Kidney (tissue), 14 donors: ENCODE data around the gene CAPRIN2. TPM values are rescaled to one million over a fixed set of nuclear protein-coding genes. Genes with fewer than 3 reads are reported as not detected.

Experiments used
- DNase-seq, 5 donors: peaks; one replicate each; pipeline ENCODE4 v3.0.0-alpha.2; 2013 to 2020
- FAIRE-seq: peaks from 2 replicates; lab custom pipeline; 2012; peaks lifted over from hg19 to GRCh38; lab: Jason Lieb, UNC
- H3K27ac ChIP-seq, 2 donors: one replicate each; pipeline ENCODE4 v1.7.0; 2013; ENCODE audit warnings: low read depth in 2 of 2, low read length in 2 of 2, inconsistent platforms in 1 of 2
- H3K27me3 ChIP-seq: one replicate; pipeline ENCODE4 v1.7.1; 2013; ENCODE audit warnings: low read length, inconsistent platforms; ENCODE audit not compliant: control insufficient read depth, insufficient read depth
- H3K36me3 ChIP-seq, 3 donors: one replicate each; pipeline versions ENCODE4 v1.7.0 to v1.7.1; 2013; ENCODE audit warnings: low read length in 3 of 3, control low read depth in 1 of 3, inconsistent platforms in 1 of 3; ENCODE audit not compliant: insufficient read depth in 3 of 3, control insufficient read depth in 2 of 3
- H3K4me1 ChIP-seq, 3 donors: one replicate each; pipeline versions ENCODE4 v1.7.0 to v1.7.1; 2013; ENCODE audit warnings: low read length in 3 of 3, inconsistent platforms in 1 of 3, low read depth in 1 of 3; ENCODE audit not compliant: control insufficient read depth in 2 of 3, insufficient read depth in 2 of 3
- H3K4me3 ChIP-seq, 3 donors: one replicate each; pipeline versions ENCODE4 v1.7.0 to v1.8.1; 2013; ENCODE audit warnings: low read length in 3 of 3, control low read depth in 1 of 3, inconsistent platforms in 1 of 3
- H3K9ac ChIP-seq, 3 donors: one replicate each; pipeline versions ENCODE4 v1.7.0 to v1.7.1; 2013; ENCODE audit warnings: low read length in 3 of 3, control low read depth in 1 of 3, inconsistent platforms in 1 of 3
- H3K9me3 ChIP-seq, 3 donors: one replicate each; pipeline versions ENCODE4 v1.7.0 to v1.7.1; 2013; ENCODE audit warnings: low read length in 3 of 3, control low read depth in 1 of 3, inconsistent platforms in 1 of 3; ENCODE audit not compliant: control insufficient read depth in 2 of 3, insufficient read depth in 1 of 3
- CTCF ChIP-seq: IDR thresholded peaks from 3 replicates; pipeline ENCODE4 v1.5.1; 2012; ENCODE audit warnings: mild to moderate bottlenecking, moderate library complexity, borderline replicate concordance; ENCODE audit not compliant: insufficient read depth; ENCODE audit errors: extremely low read depth
- intact Hi-C: fragments of 100-400 bp; cut with DNase I; formaldehyde crosslinking; loops from one replicate; pipeline ENCODE4 v1.11.1; 2022
- polyA plus RNA-seq: library from polyadenylated mRNA; stranded (reverse); fragments of 350-450 nt; fragmentation: Illumina TruSeq; extraction: RNeasy Lipid Tissue Mini Kit (QIAGEN cat#74804); gene quantifications from one replicate; pipeline ENCODE4 v1.2.3, GENCODE V29; 2014; ENCODE audit warnings: low read depth, low replicate concordance; ENCODE audit not compliant: insufficient read depth
- total RNA-seq: library from RNA; stranded (reverse); fragmentation: NEBNext Ultra II Directional; extraction: Animal tissue kit (Norgen Biotek cat#: 25700); gene quantifications from one replicate; pipeline ENCODE4 v1.2.1, GENCODE V29; 2021
- donor health status: control.
- donor health status: control.
- donor health status: control.
- donor health status: control.
- donor health status: control.
- donor health status: DM: yes; HTN: yes; CAD: no.
- donor health status: Normal renal cell carcinoma (clear cell type).

Gene CAPRIN2
- total and polyA plus RNA-seq, 2 donors from 2014 or later = 15.6 to 21.5 TPM

- Histone ChIP-seq H3K27ac (no peak overlapping the region), H3K36me3 (no peaks in the 10 kb centered on the region), H3K27me3 (no peaks in the 10 kb centered on the region), H3K9me3 (no peaks in the 10 kb centered on the region), H3K9ac (no peak overlapping the region), H3K4me3 (no peak overlapping the region), H3K4me1 (no peaks in the 10 kb centered on the region)
- FAIRE-seq = no peak
- intact Hi-C loops = no loop called here
- no peak for TF ChIP-seq CTCF
- no peak for DNase-seq
Observed at GRCh38 chr12:30774599-30774998, 19.8 kb upstream of the CAPRIN2 start.

- no peaks in the 10 kb centered on the region for H3K4me1 ChIP-seq
- no peaks in the 10 kb centered on the region for H3K9me3 ChIP-seq
- DNase-seq (no peak), FAIRE-seq (no peak)
- intact Hi-C loops = no loop called here
- no peaks in the 10 kb centered on the region for H3K27me3 ChIP-seq
- no peak overlapping the region for H3K9ac ChIP-seq
- TF ChIP-seq CTCF = no peak
- H3K4me3 ChIP-seq = no peak overlapping the region
- H3K36me3 ChIP-seq = no peaks in the 10 kb centered on the region
- H3K27ac ChIP-seq = no peak overlapping the region
Observed at GRCh38 chr12:30769802-30770201, 15.1 kb upstream of the CAPRIN2 start.

GRCh38 chr12:30764251-30764650 is 9.5 kb upstream of the CAPRIN2 start:
- Histone ChIP-seq H3K4me3 (no peak overlapping the region), H3K36me3 (no peaks in the 10 kb centered on the region), H3K9ac (no peak overlapping the region), H3K4me1 (no peaks in the 10 kb centered on the region), H3K9me3 (no peaks in the 10 kb centered on the region), H3K27me3 (no peaks in the 10 kb centered on the region), H3K27ac (no peak overlapping the region)
- FAIRE-seq = no peak
- intact Hi-C loops = no loop called here
- no peak for DNase-seq
- no peak for TF ChIP-seq CTCF

- Histone ChIP-seq H3K9me3 (no peaks in the 10 kb centered on the region), H3K27me3 (no peaks in the 10 kb centered on the region), H3K36me3 (no peaks in the 10 kb centered on the region), H3K9ac (no peak overlapping the region), H3K4me1 (no peaks in the 10 kb centered on the region), H3K27ac (no peak overlapping the region), H3K4me3 (no peak overlapping the region)
- FAIRE-seq (no peak), DNase-seq (no peak)
- intact Hi-C loops = no loop called here
- TF ChIP-seq CTCF = no peak
Observed at GRCh38 chr12:30763053-30763452, 8.3 kb upstream of the CAPRIN2 start.
